LNCaP clone FGC (cell line): ENCODE results near the gene AVPI1.

Experiments used
- DNase-seq: peaks from one replicate; pipeline ENCODE4 v3.0.0-alpha.2; 2011; ENCODE audit warnings: low read depth
- H3K4me3 ChIP-seq: 2 replicates; pipeline ENCODE4 v1.5.1; 2011; ENCODE audit warnings: mild to moderate bottlenecking, low read depth, low read length, control low read depth
- CTCF ChIP-seq: IDR thresholded peaks from 2 replicates; pipeline ENCODE4 v1.5.1; 2012; ENCODE audit warnings: mild to moderate bottlenecking; ENCODE audit not compliant: control insufficient read depth, insufficient read depth; ENCODE audit errors: extremely low read depth

Gene AVPI1

DNA sequence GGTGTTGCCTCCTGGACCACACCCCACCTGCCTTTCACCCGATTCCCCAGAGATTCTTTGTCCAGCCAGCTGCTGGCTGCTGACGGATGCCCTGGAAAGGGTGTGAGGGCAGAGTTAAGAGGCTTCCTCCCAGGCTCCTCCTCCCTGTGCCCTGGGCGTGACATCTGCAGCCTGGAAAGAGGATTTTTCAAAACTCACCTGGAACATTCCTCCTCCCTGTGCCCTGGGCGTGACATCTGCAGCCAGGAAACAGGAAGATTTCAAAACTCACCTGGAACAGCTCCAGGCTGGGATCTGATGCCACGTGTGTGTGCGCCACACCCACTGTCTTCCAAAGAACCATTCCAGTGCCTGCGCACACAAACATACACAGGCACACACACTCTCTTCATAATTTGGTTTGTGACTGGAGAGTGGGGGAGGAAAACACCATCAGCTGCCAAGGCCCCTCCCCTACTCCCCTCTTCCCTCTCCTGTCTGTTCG lies 31.7 kb upstream of the AVPI1 start:
- no peak overlapping the region for H3K4me3 ChIP-seq
- TF ChIP-seq CTCF = no peak
- DNase-seq = peak; percentile 99

DNA sequence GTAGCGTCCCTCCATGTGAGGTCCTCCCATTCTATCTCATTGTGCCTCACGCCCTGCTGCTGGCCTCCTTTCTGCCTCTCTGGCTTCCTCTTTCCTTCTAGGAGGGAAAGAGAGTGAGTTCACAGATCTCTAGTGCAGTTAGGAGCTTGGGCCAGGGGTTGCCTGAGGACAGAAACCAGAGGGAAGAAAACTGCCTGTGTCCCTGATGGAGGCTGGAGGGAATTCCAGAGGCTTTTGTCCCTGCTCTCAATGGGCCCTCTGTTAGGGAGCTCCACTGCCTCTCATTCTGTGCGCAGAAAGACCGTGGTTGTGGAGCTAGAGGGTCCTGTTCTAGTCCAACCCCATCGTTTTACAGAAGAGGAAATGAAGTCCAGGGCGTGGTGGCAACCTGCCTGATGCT lies 31.1 kb upstream of the AVPI1 start:
- TF ChIP-seq CTCF = no peak
- DNase-seq = no peak
- no peak overlapping the region for H3K4me3 ChIP-seq

DNA sequence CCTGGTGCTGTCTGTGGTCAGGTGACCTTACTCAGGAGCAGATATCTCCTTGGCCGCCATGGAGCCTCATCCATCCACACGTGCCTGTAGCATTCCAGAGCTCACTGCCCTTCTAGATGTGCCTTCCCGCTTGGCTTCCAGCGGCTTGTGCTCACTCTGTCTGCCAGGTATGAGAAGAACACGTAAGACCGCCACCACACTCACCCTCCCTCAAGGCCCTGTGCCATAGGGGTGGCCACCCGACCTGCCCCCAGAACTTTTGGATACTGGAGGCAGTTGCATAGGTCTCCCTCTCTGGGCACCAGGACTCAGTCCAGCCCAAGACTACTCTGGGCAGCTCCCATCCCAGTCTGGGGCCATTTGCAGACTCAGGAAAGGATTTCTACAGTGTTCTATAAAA lies 30.6 kb upstream of the AVPI1 start:
- DNase-seq = no peak
- TF ChIP-seq CTCF = no peak
- H3K4me3 ChIP-seq = no peak overlapping the region

DNA sequence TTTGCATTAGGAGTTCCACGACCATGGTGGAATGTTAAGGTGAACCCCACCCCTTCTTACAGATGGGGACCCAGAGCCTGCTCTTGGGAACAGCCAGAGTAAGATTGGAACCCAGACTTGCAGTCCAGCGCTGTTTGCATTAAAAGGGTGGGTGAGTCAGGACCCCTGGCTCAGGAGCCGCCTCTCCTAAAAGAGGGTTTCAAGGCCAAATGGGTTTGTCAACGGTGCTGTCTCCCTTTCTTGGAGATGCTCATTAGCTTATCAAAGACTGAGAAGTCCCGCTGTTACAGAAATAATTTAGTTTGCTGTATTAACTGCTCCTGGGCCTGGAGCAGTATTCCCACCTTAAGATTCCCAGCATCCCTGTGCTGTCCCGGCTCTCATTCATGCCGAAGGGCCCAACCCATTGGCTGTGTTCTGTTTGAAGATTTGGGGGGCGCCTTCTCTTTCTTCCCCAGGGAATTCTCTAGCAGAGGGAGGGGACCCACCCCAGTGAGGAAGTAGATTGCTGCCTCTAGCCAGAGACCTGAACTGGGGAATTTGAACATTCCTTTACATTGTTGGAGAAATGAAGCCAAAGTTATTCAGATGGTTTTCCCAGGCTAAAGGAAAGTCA lies 28.3 kb upstream of the AVPI1 start:
- TF ChIP-seq CTCF = no peak
- peak overlapping the region; percentile 63 for H3K4me3 ChIP-seq
- DNase-seq = no peak

GRCh38 chr10:97714401-97715258 lies 27.6 kb upstream of the AVPI1 start:
- no peak for DNase-seq
- TF ChIP-seq CTCF = no peak
- peak overlapping the region; percentile 63 for H3K4me3 ChIP-seq

DNA sequence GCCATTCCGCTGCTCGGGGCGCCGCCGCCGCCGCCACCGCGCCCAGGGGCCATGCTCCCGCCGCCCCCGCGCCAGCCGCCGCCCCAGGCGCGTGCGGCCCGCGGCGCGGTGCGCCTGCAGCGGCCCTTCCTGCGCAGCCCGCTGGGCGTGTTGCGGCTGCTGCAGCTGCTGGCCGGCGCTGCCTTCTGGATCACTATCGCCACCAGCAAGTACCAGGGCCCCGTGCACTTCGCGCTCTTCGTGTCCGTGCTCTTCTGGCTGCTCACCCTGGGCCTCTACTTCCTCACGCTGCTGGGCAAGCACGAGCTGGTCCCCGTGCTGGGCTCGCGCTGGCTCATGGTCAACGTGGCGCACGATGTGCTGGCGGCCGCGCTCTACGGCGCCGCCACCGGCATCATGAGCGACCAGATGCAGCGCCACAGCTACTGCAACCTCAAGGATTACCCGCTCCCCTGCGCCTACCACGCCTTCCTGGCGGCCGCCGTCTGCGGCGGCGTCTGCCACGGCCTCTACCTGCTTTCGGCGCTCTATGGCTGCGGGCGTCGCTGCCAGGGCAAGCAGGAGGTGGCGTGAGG lies 26.9 kb upstream of the AVPI1 start:
- DNase-seq = no peak
- peak; percentile 61 for TF ChIP-seq CTCF
- peak overlapping the region; percentile 63 for H3K4me3 ChIP-seq
